IPS DF 4.7 (cell line): ENCODE measurements around the gene EXOC3.

Source experiments
- DNase-seq: peaks from one replicate; pipeline ENCODE4 v3.0.0-alpha.2; 2013; ENCODE audit warnings: low spot score; ENCODE audit errors: extremely low read depth

Gene EXOC3

DNA sequence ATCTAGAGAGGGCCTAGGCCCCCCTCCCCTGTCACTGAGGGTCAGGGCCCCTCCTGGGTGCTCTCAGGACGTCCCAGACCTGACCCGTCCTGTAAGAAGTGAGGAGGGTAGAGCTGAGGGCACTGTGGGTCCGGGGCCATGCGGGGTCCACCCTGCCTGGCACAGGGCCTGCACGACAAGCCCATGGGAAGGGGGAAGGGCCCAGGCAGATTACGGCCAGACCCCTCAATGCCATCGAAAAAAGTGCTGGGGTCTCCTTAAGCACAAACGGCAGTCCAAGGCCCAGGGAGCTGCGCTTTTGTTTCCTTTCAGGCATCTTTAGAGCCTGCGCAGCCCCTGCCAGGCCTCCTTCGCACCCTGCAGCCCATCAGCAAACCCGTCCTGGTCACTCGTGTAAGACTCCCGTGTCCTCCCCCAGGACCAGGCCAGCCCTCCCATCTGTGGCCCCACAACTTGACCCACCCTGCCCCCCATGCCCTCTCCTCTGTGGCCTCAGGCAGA, 4.4 kb upstream of the EXOC3 start:
- no peak for DNase-seq

DNA sequence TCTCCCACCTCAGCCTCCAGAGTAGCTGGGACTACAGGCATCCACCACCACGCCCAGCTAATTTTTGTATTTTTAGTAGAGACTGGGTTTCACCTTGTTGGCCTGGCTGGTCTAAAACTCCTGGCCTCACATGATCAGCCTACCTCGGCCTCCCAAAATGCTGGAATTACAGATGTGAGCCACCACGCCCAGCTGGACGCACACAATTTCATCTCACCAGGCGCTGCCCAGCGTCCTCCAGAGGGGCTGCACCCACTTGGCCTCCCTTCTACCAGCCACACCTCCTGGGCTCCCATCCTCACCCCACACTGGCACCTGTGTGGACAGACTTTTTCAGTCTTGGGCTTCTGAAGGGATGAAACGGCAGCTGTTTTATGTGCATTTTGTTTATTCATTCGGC, 3.8 kb upstream of the EXOC3 start:
- DNase-seq = no peak

DNA sequence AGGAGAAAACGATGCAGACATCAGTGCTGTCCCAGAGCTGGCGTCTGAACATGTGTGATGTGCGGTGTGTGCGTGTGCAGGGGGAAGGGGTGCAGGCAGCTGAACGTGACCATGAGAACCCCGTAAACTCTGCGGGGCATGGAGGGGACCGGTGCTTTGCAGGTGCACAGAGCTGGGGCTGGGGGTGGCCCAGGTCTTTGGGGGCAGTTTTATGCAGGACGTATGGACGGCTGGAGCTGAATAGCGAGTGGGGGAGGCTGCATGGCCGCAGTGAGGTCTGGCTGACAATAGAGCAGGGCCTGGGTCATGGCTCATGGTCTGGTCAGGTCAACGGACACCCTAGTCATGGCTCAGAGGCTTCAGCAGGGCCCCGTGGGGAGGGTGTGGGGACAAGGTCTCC, 3.3 kb upstream of the EXOC3 start:
- no peak for DNase-seq

DNA sequence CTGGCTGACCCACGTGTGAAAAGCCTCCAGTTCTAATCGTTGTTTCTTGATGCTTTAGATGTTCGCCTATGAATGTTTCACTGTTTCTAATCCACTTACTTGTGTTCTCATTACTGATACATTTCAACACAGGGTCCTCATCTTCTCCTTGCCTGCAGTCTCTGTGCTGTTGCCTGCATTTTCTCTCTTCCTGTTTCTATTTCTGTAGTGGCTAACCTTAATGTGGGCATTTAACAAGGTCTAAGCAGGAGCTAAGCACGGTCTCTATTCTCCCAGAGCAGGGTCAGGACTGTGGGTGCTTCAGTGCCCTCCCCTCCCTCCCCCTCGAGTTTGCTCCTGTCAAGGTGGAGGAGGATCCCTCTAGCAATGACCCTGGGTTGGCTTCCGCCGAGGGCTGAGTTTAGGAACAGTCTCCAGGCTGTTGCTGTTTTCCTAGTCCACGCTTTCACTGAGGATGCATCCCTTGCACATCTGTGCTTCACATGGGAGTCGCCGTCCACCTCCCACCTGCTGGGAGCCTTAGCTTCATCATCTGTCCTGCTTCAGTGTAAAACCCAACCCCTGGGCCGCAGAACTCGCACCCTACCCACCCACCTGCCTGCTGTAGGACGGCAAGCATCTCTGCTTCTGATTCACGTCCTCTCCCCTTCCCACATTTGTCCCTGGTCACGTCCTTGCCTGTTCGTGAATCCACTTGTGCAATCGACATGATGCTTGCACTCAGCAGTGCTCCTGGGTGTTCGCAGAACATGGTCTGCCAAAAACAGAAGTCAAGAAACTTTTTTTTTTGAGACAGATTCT, 2.4 kb upstream of the EXOC3 start:
- no peak for DNase-seq

DNA sequence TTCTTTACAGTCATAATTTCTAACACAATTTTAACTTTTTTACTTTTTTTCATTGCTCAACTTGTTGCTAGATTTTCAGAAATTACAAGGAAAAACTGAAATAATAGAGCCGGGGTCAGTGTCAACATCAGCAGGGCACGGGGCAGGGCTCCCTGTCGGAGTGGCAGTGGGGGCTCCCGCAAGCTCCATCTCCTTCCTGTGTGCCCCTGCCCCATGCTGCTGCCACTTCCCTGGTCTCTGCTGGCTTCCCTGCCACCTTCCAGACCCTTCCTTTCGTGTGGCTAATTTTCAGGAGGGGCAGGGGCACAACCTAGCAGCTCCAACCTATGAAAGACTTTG, 1.0 kb upstream of the EXOC3 start:
- no peak for DNase-seq

DNA sequence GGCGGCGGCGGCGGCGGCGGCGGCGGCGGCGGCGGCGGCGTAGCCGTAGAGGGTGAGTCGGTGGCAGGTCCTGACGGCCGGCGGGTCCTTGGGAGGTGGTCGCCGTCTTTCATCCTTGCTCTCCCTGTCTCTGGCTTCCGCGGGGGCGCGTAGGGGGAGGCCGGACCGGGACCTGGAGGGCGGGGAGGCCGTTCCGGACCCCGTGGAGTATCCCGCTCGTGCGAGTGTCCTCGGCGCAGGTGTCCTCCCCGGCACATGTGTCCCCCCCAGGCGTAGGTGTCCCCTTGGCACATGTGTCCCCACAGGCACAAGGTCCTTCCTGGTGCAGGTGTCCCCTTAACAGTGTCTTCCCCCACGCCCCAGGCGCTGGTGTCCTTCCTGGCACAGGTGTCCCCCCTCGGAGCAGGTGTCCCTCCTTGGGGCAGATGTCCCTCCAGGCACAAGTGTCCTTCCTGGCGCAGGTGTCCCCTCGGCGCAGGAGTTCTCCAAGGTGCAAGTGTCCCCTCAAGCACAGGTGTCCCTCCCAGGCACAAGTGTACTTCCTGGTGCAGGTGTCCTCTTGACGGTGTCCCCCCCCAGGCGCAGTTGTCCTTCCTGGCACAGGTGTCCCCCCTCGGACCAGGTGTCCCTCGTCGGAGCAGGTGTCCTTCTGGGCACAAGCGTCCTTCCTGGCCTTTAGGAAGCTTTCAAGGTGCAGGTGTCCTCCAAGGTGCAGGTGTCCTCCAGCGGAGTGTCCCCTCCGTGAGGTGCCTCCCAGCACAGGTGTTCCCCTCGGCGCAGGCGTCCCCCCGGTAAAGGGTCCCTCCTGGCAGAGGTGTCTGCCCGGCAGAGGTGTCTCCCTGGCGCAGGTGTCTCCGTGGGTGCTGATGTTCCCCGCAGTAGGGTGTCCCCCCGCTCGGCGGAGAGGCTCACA, 519 bp downstream of the EXOC3 start:
- no peak for DNase-seq

- DNase-seq = no peak
Measured at GRCh38 chr5:444226-444625, 1.2 kb downstream of the EXOC3 start.

GRCh38 chr5:445591-445990, 2.6 kb downstream of the EXOC3 start:
- DNase-seq = no peak

GRCh38 chr5:446066-446882, 3.3 kb downstream of the EXOC3 start:
- no peak for DNase-seq

- no peak for DNase-seq
Measured at GRCh38 chr5:446883-447263, 3.9 kb downstream of the EXOC3 start.

GRCh38 chr5:447501-447900, 4.5 kb downstream of the EXOC3 start:
- no peak for DNase-seq

- no peak for DNase-seq
Measured at GRCh38 chr5:448061-448765, 5.2 kb downstream of the EXOC3 start.

DNA sequence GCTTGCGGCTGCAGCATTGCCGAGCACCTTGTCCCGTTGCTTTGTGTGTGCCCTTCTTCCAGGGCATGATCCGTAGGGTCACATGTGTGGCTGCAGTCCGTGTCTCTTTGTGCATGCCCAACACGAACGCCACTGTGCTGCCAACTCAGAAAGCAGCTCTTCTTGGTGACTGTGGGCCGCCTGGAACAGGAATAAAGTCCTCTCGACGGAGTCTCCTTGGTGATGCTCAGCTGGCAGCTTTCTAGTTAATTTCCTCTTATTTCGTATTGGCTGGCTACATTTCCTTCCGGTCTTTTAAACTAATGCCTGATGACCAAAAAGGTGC, 5.8 kb downstream of the EXOC3 start:
- no peak for DNase-seq

DNA sequence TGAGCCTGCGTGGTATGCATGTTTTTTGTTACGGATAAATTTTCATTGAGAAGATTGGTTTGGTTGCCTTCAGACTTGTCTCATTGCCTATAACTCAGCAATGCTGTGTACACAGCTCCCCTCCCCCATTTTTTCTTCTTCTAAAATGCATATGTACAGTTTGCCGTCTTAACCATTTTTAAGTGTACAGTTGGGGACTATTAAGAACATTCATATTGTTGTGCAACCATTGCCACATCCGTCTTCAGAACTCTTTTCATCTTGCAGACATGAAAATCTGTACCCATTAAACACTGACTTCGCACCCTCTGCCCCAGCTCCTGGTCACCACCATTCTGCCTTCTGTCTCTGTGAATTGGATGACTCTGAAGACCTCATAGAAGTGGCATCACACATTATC, 6.2 kb downstream of the EXOC3 start:
- DNase-seq = no peak

- no peak for DNase-seq
Measured at GRCh38 chr5:451587-452458, 8.8 kb downstream of the EXOC3 start.

DNA sequence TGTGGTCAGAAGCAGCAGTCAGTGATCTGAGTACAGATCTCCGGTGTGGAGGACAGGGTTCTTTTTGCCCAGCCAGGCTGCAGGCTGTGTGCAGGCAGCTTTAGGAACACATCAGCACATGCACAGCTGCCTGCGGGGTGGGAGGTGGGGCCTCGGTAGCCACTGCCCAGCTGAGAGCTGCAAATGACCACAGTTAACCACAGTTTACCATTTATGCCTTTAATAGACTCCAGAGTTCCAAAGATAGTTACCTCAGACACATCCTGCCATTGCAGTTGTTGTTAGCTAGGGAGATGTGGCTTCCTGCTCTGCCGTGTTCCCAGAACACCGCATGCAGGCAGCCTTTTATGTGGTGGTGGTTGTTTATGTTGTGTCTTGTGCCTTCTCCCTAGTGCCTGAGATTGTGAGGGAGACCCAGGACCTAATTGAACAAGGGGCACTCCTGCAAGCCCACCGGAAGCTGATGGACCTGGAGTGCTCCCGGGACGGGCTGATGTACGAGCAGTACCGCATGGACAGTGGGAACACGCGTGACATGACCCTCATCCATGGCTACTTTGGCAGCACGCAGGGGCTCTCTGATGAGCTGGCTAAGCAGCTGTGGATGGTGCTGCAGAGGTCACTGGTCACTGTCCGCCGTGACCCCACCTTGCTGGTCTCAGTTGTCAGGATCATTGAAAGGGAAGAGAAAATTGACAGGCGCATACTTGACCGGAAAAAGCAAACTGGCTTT, 10.2 kb downstream of the EXOC3 start:
- DNase-seq = no peak

DNA sequence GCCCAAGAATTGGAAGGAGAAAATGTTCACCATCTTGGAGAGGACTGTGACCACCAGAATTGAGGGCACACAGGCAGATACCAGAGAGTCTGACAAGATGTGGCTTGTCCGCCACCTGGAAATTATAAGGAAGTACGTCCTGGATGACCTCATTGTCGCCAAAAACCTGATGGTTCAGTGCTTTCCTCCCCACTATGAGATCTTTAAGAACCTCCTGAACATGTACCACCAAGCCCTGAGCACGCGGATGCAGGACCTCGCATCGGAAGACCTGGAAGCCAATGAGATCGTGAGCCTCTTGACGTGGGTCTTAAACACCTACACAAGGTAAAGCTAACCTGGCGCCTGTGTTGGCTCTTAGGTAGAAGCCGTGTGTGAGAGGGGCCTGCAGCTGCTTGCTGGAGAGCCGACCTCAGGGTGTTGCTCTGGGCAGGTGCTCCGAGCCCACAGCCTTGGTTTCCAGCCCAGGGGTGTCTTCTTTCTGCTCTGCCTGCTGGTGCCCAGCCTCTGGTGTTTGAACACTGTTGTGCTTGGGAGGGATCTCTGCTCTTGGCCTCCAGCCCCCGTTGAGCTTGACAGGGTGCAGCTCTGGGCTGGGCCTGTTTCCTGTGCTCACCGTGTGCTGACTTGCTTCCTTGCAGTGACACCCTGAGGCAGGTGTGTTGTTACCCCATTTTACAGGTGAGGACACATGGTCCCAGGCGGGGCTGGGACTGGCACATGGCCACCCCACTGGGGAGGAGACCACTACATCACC, 10.9 kb downstream of the EXOC3 start:
- no peak for DNase-seq

DNA sequence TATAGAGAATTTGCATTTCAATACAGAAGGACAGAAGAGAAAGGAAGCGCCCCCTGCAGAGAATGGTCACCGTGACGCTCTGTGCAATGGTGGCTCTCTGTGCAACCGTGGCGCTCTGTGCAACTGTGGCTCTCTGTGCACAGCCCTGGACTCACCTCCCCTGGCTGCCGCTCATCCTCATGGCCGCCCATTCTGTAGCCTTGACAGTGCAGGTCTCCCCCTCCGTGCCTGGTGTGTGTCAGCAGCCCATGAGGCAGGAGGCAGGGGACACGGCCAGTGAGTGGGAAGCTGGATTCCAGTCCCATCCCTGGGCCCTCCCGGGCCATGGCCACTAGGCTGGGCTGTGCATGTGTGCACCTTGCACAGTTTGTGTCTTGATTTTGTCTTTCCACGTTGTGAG, 12.0 kb downstream of the EXOC3 start:
- DNase-seq = no peak

- no peak for DNase-seq
Measured at GRCh38 chr5:455806-456205, 12.8 kb downstream of the EXOC3 start.
